Fibroblast of the aortic adventitia (primary cell): ENCODE results near the gene RASGRF2. TPM values are rescaled to one million over a fixed set of nuclear protein-coding genes. Genes with fewer than 3 reads are reported as not detected.

Experiments used
- DNase-seq: peaks from one replicate; pipeline ENCODE4 v3.0.0-alpha.2; 2010; ENCODE audit warnings: low read depth
- H3K4me3 ChIP-seq: 2 replicates; pipeline ENCODE4 v1.5.1; 2011; ENCODE audit warnings: low read depth, mild to moderate bottlenecking, control low read depth, low read length, moderate library complexity
- total RNA-seq: library from RNA; depleted of rRNA; stranded (reverse); fragments of >200 nt; gene quantifications from 2 replicates; pipeline ENCODE4 v1.2.3, GENCODE V29; 2012; ENCODE audit warnings: low replicate concordance
- TF ChIP-seq, protein P1 (sequence below): IDR thresholded peaks from 2 replicates; pipeline ENCODE4 v1.5.1; 2011; ENCODE audit warnings: mild to moderate bottlenecking, low read length, control low read depth, inconsistent platforms; ENCODE audit not compliant: insufficient read depth

RASGRF2 gene
- total RNA-seq, 1 donor = 3.3 TPM

DNA sequence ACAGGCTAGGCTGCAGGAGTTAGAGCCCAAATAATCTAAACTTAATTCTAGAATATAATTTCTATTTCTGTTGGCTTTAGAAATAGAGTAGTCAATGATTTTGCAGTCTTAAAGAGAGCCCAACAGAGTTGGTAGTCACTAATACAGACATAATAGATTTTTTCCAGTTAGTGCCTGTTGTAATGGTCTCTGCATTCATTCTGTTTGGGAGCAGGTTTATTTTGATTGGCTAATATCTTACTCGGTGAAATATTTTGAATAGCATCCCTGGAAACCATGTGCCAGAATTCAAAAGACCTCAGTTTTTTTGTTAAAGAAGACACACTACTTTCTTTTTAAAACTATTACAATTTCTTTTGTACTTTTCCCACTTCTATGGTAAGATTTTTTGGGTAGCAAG, 107.2 kb downstream of the RASGRF2 start:
- TF ChIP-seq, protein P1, sequence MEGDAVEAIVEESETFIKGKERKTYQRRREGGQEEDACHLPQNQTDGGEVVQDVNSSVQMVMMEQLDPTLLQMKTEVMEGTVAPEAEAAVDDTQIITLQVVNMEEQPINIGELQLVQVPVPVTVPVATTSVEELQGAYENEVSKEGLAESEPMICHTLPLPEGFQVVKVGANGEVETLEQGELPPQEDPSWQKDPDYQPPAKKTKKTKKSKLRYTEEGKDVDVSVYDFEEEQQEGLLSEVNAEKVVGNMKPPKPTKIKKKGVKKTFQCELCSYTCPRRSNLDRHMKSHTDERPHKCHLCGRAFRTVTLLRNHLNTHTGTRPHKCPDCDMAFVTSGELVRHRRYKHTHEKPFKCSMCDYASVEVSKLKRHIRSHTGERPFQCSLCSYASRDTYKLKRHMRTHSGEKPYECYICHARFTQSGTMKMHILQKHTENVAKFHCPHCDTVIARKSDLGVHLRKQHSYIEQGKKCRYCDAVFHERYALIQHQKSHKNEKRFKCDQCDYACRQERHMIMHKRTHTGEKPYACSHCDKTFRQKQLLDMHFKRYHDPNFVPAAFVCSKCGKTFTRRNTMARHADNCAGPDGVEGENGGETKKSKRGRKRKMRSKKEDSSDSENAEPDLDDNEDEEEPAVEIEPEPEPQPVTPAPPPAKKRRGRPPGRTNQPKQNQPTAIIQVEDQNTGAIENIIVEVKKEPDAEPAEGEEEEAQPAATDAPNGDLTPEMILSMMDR = no peak
- no peak overlapping the region for H3K4me3 ChIP-seq
- DNase-seq = peak; percentile 14

DNA sequence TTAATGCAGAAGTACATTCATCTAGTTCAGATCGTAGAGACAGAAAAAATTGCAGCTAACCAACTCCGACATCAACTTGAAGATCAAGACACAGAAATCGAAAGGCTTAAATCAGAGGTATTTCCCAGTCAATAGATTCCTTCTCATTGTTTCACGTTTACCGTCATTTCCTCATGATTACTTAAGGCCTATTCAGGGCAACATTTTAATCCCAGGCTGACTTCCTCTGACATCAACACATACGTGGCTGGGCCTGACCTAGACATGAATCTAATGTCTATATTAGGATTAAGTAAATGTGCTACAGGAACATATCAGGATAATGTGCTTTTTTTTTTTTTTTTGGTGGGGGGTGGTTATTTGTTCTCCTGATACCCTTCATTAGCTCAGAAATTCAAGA, 107.9 kb downstream of the RASGRF2 start:
- no peak overlapping the region for H3K4me3 ChIP-seq
- TF ChIP-seq, protein P1 = no peak
- no peak for DNase-seq

DNA sequence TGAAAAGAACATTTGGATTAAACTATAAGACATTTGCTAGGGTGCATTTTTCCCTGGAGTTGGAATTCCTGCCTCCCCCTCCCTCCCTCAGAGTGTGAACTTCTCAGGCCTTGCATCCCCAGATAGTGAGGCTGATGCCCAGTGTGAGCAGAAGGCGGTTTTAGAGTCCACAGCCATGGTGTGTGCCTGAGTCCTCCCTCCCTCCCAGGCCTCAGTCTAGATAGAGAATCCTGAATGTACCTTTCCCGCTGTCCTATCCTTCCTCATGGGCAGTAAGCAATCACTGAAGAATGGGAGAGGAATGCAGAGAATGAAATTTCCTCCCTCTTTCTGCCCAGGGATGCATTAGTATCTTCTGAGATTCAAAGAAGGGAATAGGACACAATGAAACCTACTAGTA, 108.5 kb downstream of the RASGRF2 start:
- DNase-seq = no peak
- TF ChIP-seq, protein P1 = no peak
- H3K4me3 ChIP-seq = no peak overlapping the region

DNA sequence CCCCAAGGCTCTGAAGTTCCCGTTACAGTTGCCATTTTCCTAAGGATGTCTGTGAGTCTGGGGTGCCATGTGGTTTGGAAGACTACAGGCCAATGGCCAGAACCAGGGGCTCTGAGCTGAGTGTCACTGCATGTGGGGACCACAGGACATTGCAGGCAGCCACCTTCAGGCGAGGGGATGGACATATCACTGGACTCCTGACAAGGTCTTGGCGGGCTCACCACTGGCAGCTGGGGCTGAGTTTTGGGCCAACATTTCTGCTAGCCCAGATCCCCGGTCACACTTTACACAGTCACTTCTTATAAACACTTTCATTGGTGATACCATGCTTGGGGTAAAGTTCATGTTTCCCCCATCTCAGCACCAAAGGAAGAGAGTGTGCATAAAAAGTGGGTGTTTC, 109.8 kb downstream of the RASGRF2 start:
- TF ChIP-seq, protein P1 = no peak
- H3K4me3 ChIP-seq = no peak overlapping the region
- no peak for DNase-seq

DNA sequence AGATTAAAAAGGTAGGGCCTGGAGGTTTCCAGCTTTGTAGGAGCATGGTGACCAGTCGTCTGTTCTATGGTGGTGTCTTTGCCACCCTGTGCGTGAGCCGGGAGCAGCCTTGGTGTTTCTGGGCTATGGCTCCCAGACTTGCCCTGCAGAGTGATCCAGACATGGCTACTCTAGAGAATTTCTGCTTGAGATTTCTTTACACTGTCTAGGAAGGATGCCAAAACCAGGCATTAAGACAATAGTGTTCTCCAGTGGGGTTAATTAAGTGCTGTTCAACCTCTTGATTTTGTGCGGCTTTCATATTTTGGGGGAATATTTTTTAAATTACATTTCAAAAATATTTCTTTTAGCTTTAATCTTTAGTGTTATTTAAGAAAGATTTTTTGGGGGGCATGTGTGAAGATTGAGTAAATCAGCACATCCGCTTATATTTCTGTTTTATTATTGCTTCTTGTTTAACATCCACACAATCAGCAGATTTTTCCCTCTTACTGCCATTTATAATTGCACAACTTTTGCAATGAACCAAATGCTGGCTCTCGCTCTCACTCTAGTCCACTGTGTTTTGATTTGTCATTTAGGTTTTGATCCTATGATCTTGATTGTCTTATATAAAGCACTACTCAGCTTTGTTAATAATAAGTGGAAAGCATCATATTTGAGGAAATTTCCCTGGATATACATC, 110.5 kb downstream of the RASGRF2 start:
- TF ChIP-seq, protein P1 = no peak

DNA sequence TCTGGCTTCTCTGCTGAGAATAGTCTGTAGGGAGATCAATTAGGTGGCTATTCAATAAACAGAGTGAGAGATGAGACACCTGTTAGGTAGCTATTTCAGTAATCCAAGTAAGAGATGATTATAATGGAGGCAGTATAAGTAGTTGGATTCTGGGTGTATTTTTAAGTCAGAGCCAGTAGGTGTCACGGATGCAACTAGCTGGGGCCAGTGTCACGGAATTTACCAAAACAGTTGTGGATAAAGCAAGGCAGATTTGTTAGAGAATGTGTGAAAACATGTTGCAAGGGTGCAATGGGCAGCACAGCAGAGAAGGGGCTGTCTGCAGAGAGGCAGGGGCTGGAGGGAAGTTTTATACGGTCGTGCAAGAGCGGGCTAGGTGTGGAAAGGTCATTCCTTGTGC, 114.9 kb downstream of the RASGRF2 start:
- no peak for DNase-seq
- no peak overlapping the region for H3K4me3 ChIP-seq
- TF ChIP-seq, protein P1 = no peak

More for the DNA sequence above, 110.5 kb downstream of the RASGRF2 start:
- H3K4me3 ChIP-seq = no peak overlapping the region
- no peak for DNase-seq

DNA sequence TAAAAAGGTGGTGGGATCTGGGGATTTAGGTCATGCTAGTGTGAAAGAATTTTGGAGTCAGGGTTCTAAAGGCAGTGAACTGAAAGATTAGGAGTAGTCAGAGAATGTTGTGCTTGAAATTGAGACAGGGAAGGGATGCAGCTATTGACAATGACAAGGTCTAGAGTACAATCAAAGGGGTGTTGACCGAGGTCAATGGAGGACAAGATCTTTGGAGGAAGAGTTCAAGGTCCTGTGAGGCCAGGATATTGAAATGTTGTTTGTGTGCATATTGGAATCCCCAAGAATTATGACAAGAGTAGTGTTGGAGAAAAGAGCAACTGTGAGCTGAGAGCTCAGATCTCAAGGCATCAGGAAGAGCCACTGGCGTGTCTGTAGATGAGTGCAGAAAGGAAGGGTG, 116.9 kb downstream of the RASGRF2 start:
- no peak for DNase-seq
- TF ChIP-seq, protein P1 = no peak
- no peak overlapping the region for H3K4me3 ChIP-seq
